Measurements from ENCODE around the gene CDH13.
A peak's percentile ranks its signal among the peaks of the same experiment; 100 is the strongest.

The CDH13 gene

DNA sequence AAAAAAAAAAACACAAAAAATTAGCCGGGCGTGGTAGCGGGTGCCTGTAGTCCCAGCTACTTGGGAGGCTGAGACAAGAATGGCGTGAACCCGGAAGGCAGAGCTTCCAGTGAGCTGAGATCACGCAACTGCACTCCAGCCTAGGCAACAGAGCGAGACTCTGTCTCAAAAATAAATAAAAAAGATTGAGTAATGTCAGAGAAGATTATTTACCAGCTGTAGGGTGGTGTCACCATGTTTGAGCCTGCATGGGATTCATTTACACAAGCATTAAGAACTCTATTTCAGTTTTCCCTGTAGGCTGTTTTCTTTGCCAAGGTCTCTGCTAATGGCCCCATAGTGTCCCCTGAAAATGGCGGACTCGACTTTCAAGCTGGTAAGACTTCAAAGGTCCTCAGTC, 575.0 kb downstream of the CDH13 start:
- no peak for DNase-seq

- DNase-seq = no peak
These were observed 579.1 kb downstream of the CDH13 start for GRCh38 chr16:83205896-83206295.

- peak; percentile 53 for DNase-seq
These were observed 579.7 kb downstream of the CDH13 start for GRCh38 chr16:83206426-83206825.

- DNase-seq = no peak
These were observed 584.9 kb downstream of the CDH13 start for GRCh38 chr16:83211711-83212110.

DNA sequence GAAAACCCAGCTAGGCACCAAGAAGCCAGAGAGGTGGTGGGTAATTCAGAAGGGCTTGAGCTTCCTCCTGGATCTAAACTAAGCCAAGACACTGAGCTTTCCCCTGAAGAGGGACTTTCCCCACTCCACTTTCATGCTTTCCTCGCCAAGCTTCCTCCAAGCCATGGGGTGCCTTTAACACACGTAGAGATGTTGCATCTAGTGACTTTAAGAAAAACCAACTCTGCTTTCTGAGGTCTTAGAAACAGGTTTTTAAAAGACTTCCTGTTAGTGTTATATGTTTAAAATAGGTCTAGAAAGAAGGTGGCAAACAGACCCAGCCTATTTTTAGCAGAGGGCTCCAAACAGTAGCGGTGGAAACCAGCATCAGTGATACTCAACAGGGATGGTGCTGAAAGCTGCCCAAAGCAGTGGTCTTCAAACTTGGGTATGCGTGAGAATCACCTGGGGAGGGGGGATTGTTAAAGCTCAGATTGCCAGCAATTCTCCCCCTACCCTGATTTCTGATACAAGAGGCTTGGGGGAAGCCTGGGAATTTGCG, 585.6 kb downstream of the CDH13 start:
- DNase-seq = no peak

GRCh38 chr16:83214671-83215070, 587.9 kb downstream of the CDH13 start:
- no peak for DNase-seq

DNA sequence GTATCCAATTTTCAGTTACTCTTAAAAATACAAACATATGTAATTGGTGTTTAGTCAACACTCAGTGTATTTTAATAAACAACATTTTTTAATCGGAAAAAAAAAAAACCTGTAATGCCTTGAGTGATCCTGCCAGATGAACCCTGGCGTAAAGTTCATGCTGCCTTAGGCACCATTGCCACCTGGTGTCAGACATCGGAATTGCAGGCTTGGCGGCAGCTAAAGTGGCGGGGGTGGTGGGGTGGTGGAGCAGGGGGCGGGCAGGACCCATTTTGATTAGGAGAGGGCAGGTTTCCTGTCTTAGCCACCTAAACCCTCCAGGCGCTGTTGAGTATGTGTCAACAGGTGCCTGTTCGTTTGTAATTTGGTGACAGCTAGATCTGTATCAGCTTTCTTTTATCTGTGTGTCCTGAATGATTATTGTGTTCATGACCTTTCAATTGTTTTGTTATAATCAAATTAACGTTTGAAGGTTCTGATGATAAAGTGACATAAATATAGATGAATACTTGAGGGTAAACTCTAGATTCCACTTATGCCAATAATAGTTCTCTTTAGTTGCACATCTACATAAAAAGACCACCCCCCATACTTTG, 588.7 kb downstream of the CDH13 start:
- peak; percentile 28 for DNase-seq

DNA sequence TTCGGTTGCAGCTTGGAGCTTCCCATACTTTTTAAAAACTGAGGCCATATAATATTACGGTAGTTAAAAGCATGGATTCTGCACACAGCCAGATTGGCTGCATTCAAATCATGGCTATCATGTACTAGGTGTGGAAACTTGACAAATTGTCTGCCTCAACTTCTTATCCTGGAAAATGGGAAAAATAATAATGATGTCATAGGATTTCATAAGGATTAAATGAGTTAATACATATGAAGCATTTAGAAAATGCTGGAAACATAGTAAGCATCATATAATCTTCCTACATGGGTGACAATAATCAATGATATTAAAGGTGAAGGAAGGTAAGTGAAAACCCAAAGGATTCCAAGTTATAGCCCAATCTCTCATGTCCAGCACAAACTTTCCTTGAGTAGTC, 592.5 kb downstream of the CDH13 start:
- DNase-seq = no peak

GRCh38 chr16:83220066-83220465, 593.3 kb downstream of the CDH13 start:
- peak; percentile 99 for DNase-seq

DNA sequence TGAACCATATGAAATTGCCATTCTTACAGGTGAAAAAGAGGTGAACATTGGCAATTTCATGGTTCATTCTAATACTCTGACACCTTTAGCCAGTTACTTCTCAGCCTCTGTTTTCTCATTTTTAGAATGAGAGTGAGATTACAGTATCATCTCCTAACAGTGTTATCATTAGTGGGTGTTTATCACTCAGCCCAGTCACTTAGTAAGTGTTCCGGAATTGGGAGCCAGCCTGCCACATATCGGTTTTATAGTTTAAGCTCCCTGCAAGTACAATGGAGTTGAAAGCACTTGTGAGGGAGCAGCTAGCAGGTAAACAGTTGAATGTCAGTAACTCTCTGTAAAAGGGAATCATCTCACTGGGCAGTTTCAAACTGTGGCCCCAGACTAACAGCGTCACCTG, 597.9 kb downstream of the CDH13 start:
- no peak for DNase-seq

DNA sequence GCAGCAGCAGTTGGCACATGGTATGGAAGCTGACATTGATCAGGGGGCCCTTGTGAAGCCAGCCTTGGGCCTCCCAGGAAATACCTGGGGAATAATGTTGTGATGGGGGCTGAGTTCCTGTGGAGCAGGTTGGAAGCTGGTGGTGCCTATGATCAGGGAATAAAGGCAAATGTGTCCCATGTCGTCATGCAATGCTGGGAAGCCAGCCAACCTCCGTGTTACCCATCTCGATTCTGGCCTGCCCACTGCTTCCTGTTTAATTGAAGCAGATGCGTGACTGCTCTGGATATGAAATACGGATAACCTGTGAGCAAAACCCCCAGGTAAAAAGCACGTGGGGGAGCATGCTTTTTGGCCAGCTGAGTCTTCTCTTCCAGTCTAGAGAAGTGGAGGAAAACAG, 600.6 kb downstream of the CDH13 start:
- DNase-seq = no peak

- no peak for DNase-seq
These were observed 605.0 kb downstream of the CDH13 start for GRCh38 chr16:83231729-83232128.

GRCh38 chr16:83233153-83233552, 606.4 kb downstream of the CDH13 start:
- DNase-seq = no peak

GRCh38 chr16:83238949-83239691, 612.4 kb downstream of the CDH13 start:
- no peak for DNase-seq

DNA sequence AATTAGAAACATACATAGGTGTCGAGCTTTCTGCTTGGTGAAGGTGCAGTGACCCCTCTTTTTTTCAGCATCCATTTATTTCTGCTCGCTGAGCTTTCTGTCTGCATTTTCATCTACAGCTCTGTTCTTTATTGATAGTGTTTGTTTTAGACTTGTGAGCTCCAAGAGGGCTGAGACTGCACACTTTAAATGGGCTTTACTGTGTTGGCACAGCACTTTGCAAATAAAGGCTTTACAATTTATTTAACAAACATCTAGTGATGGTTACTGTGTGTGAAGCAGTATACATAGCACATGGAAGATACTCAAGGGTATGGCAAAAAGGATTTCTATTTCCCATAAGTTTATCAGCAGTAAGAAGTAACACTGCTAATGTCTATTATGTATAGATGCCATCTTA, 617.3 kb downstream of the CDH13 start:
- DNase-seq = no peak

GRCh38 chr16:83245061-83245460, 618.3 kb downstream of the CDH13 start:
- DNase-seq = no peak

DNA sequence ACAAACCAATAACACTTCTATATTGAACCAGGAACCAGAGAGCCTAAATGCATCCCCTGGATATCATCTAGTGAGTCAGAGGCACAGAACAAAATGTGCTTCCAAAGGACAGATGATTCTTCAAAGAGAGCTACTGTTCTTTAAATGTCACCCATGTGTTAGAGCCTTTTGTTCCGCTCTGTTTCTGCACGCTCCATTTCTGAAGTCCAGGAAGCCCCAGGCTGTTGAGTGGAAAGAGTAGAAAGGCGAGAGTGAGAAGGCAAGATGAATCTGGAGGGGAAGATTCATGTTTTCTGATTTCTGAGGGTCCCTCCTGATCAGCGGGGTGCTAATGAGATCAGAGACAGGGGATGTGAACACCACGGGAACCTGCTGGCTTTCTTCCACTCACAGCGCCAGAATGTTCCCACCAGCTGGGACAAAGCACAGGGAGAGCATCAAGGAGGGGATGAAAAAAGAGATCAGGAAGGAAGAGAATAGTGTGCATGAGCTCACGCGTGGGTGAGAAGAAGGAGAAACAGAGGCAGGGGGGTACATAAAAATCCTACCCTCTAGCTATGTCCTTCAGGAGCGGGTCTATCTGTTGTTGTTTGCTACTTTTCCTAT, 621.1 kb downstream of the CDH13 start:
- no peak for DNase-seq

DNA sequence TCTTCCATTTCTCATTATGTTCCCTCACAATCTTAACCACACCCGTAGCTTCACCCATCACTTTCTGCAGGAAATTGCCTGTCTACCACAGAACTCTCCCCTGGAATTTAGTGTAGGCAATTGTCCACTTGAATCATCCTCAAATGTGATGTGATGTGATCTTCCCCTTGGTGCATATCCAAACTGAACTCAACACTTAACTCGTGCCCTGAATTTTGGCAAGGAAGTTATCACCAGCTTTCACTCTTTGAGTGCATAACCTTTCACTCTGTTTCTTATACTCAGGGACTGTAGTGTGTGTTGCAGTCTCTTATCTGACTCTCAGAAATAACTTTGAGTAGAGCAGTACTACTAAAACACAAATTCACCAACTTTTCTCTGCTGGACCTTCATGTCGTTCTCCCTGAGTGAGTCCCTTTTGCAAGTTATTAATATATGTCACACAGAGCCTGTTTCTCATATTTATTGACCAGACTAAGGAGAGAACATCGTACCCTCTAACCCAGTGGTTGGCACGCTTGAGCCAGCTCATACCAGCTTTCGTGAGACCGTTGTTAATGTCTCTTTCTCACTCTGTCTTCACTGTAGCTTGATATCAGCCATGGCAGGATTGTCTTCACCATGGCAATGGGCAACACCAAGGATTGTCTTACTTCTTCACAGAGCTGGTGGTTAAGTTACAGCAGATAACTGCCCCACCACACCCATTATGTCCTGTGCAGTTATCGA, 622.1 kb downstream of the CDH13 start:
- DNase-seq = no peak

- DNase-seq = no peak
These were observed 626.8 kb downstream of the CDH13 start for GRCh38 chr16:83253521-83253920.

GRCh38 chr16:83258366-83258928, 631.7 kb downstream of the CDH13 start:
- no peak for DNase-seq

DNA sequence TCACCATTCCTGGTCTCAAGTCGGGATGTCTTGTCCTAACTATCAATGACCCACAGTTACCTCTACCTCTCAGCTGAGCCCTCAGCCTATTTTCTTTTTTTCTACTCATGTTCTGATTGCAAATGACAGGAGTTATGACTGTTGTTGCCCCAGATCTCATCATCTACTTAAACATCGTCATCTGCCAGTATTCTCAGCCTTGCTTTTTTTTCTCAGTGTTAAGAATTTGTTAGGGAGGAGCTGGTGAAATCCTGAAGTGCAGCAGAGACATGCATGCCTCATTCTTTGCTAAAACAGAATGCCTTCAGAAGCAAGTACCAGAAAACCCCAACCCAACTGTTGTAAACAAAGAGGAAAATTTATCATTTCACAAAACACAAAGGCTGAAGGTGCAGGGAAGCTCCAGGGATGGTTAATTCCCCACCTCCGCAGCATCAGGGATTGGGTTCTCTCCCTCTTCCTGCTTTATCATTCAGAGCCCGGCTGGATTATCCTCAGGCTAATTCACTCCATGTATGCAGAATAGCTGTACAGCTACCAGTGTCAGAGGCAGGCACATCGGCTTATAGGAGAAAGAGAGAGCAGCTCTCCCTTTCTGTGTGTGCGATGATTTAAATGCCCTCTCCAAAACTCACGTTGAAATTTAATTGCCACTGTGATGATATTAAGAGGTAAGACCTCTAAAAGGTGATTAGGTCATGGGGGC, 640.2 kb downstream of the CDH13 start:
- no peak for DNase-seq

GRCh38 chr16:83268169-83268568, 641.4 kb downstream of the CDH13 start:
- no peak for DNase-seq

Measured in MV-4-11 (cell line).